Neural progenitor cell (in vitro differentiated cells): ENCODE results near the gene GFY. TPM values are rescaled to one million over a fixed set of nuclear protein-coding genes. Genes with fewer than 3 reads are reported as not detected.
A peak's percentile ranks its signal among the peaks of the same experiment; 100 is the strongest.
"Not testable (repeated sequence)": the region's sequence is repeated elsewhere in the genome, so short reads cannot be mapped to it uniquely, and the experiment has no call there.

ENCODE experiments used
- DNase-seq: peaks from one replicate; pipeline ENCODE4 v3.0.0-alpha.2; 2016; ENCODE audit warnings: low spot score
- H2AFZ ChIP-seq: fragments of 200-600 bp; sonication (generic); replicated peaks from 2 replicates; pipeline ENCODE4 v1.6.1; 2016; ENCODE audit warnings: antibody characterized with exemption
- H3F3A ChIP-seq: fragments of 200-600 bp; sonication (generic); 2 replicates; pipeline ENCODE4 v1.6.1; 2016; ENCODE audit warnings: antibody characterized with exemption, low read depth
- H3K27ac ChIP-seq: fragments of 200-600 bp; sonication (generic); 2 replicates; pipeline ENCODE4 v1.5.1; 2016; ENCODE audit warnings: mild to moderate bottlenecking
- H3K27me3 ChIP-seq: fragments of 200-600 bp; sonication (generic); 2 replicates; pipeline ENCODE4 v1.6.1; 2016; ENCODE audit warnings: mild to moderate bottlenecking, moderate library complexity
- H3K36me3 ChIP-seq: fragments of 200-600 bp; sonication (generic); 2 replicates; pipeline ENCODE4 v1.5.1; 2016
- H3K4me1 ChIP-seq: fragments of 200-600 bp; sonication (generic); 2 replicates; pipeline ENCODE4 v1.6.1; 2016; ENCODE audit warnings: mixed run types
- H3K4me2 ChIP-seq: fragments of 200-600 bp; sonication (generic); 2 replicates; pipeline ENCODE4 v1.6.1; 2016
- H3K4me3 ChIP-seq: fragments of 200-600 bp; sonication (generic); 2 replicates; pipeline ENCODE4 v1.5.1; 2016
- H3K79me2 ChIP-seq: fragments of 200-600 bp; sonication (generic); 2 replicates; pipeline ENCODE4 v1.6.1; 2016; ENCODE audit warnings: low read depth
- H3K9ac ChIP-seq: fragments of 200-600 bp; sonication (generic); 2 replicates; pipeline ENCODE4 v1.6.1; 2016
- H3K9me3 ChIP-seq: fragments of 200-600 bp; sonication (generic); 2 replicates; pipeline ENCODE4 v1.5.1; 2016; ENCODE audit warnings: low read depth
- H4K20me1 ChIP-seq: fragments of 200-600 bp; sonication (generic); 2 replicates; pipeline ENCODE4 v1.6.1; 2016; ENCODE audit warnings: low read depth
- H3K27ac Mint-ChIP-seq: 3 replicates; pipeline ENCODE4 v1.8.0; 2021; ENCODE audit warnings: mixed read lengths
- H3K27me3 Mint-ChIP-seq: 2 replicates; pipeline ENCODE4 v1.8.0; 2022; ENCODE audit warnings: low read depth, mild to moderate bottlenecking, inconsistent platforms, moderate library complexity, mixed read lengths; ENCODE audit not compliant: insufficient read depth
- H3K36me3 Mint-ChIP-seq: 3 replicates; pipeline ENCODE4 v1.8.0; 2021; ENCODE audit warnings: mixed read lengths
- H3K4me1 Mint-ChIP-seq: 3 replicates; pipeline ENCODE4 v1.8.0; 2021; ENCODE audit warnings: mixed read lengths
- H3K4me3 Mint-ChIP-seq: 3 replicates; pipeline ENCODE4 v1.8.0; 2021; ENCODE audit warnings: mild to moderate bottlenecking, moderate library complexity, mixed read lengths
- H3K9me3 Mint-ChIP-seq: 3 replicates; pipeline ENCODE4 v1.8.0; 2020; ENCODE audit warnings: mixed read lengths
- CTCF ChIP-seq: fragments of 200-600 bp; sonication (generic); IDR thresholded peaks from 2 replicates; pipeline ENCODE4 v1.5.1; 2017; ENCODE audit warnings: antibody characterized with exemption, mild to moderate bottlenecking
- EZH2 ChIP-seq: fragments of 200-600 bp; sonication (generic); IDR thresholded peaks from 2 replicates; pipeline ENCODE4 v1.6.1; 2017; ENCODE audit warnings: antibody characterized with exemption, mild to moderate bottlenecking, moderate library complexity
- EZH2phosphoT487 ChIP-seq: fragments of 200-600 bp; sonication (generic); IDR thresholded peaks from 2 replicates; pipeline ENCODE4 v1.6.1; 2017; ENCODE audit warnings: antibody characterized with exemption
- total RNA-seq: library from RNA; depleted of rRNA; stranded (reverse); fragments of >200 nt; gene quantifications from 2 replicates; pipeline ENCODE4 v1.2.3, GENCODE V29; 2015; ENCODE audit warnings: low replicate concordance

Gene GFY
- total RNA-seq, 1 donor from 2014 or later: not detected

- Histone ChIP-seq H3K4me1 (peaks cover 13% of the 10 kb centered on the region), H3K27ac (no peak overlapping the region), H2AFZ (no peak overlapping the region), H3F3A (peaks cover 13% of the 10 kb centered on the region), H3K4me2 (no peak overlapping the region), H3K36me3 (no peaks in the 10 kb centered on the region), H3K9me3 (no peaks in the 10 kb centered on the region), H3K9ac (no peak overlapping the region), H4K20me1 (no peaks in the 10 kb centered on the region), H3K79me2 (no peaks in the 10 kb centered on the region), H3K27me3 (peaks cover 10% of the 10 kb centered on the region), H3K4me3 (no peak overlapping the region)
- TF ChIP-seq EZH2 (no peak), CTCF (no peak), EZH2phosphoT487 (no peak)
- H3K4me3 Mint-ChIP-seq: no peak overlapping the region
- peaks cover 6% of the 10 kb centered on the region for H3K27me3 Mint-ChIP-seq
- H3K4me1 Mint-ChIP-seq: peaks cover 6% of the 10 kb centered on the region
- peaks cover 7% of the 10 kb centered on the region for H3K36me3 Mint-ChIP-seq
- no peak for DNase-seq
- H3K27ac Mint-ChIP-seq: no peak overlapping the region
- H3K9me3 Mint-ChIP-seq: no peaks in the 10 kb centered on the region
Measured at GRCh38 chr19:49469828-49470614, 44.8 kb downstream of the GFY start.

GRCh38 chr19:49470615-49470978 is 45.4 kb downstream of the GFY start:
- Histone ChIP-seq H3K27ac (no peak overlapping the region), H3K4me3 (no peak overlapping the region), H2AFZ (no peak overlapping the region), H3K9ac (no peak overlapping the region), H3K4me2 (no peak overlapping the region), H3K9me3 (no peaks in the 10 kb centered on the region), H4K20me1 (no peaks in the 10 kb centered on the region), H3F3A (peaks cover 18% of the 10 kb centered on the region), H3K79me2 (no peaks in the 10 kb centered on the region), H3K4me1 (peaks cover 13% of the 10 kb centered on the region), H3K36me3 (no peaks in the 10 kb centered on the region), H3K27me3 (peaks cover 14% of the 10 kb centered on the region)
- peaks cover 7% of the 10 kb centered on the region for H3K36me3 Mint-ChIP-seq
- no peak overlapping the region for H3K27ac Mint-ChIP-seq
- peaks cover 8% of the 10 kb centered on the region for H3K27me3 Mint-ChIP-seq
- DNase-seq: no peak
- TF ChIP-seq EZH2 (no peak), EZH2phosphoT487 (no peak), CTCF (no peak)
- peaks cover 6% of the 10 kb centered on the region for H3K4me1 Mint-ChIP-seq
- H3K4me3 Mint-ChIP-seq: no peak overlapping the region
- no peaks in the 10 kb centered on the region for H3K9me3 Mint-ChIP-seq

GRCh38 chr19:49472936-49473335 is 47.7 kb downstream of the GFY start:
- peaks cover 14% of the 10 kb centered on the region for H3K4me1 Mint-ChIP-seq
- TF ChIP-seq EZH2phosphoT487: no peak
- no peak for TF ChIP-seq EZH2
- no peak for TF ChIP-seq CTCF
- Histone ChIP-seq H2AFZ (no peak overlapping the region), H4K20me1 (no peaks in the 10 kb centered on the region), H3K36me3 (no peaks in the 10 kb centered on the region), H3K4me2 (no peak overlapping the region), H3K27me3 (peaks cover 14% of the 10 kb centered on the region), H3K9me3 (no peaks in the 10 kb centered on the region), H3K27ac (no peak overlapping the region), H3K4me1 (peaks cover 13% of the 10 kb centered on the region), H3K9ac (no peak overlapping the region), H3K79me2 (no peaks in the 10 kb centered on the region), H3F3A (peaks cover 36% of the 10 kb centered on the region), H3K4me3 (no peak overlapping the region)
- no peak overlapping the region for H3K27ac Mint-ChIP-seq
- peak overlapping the region; percentile 42 for H3K4me3 Mint-ChIP-seq
- peaks cover 10% of the 10 kb centered on the region for H3K27me3 Mint-ChIP-seq
- peaks cover 7% of the 10 kb centered on the region for H3K36me3 Mint-ChIP-seq
- no peaks in the 10 kb centered on the region for H3K9me3 Mint-ChIP-seq
- DNase-seq: no peak

- not testable (repeated sequence) for H3K36me3 ChIP-seq, H3K9ac ChIP-seq, H4K20me1 ChIP-seq, H3K9me3 Mint-ChIP-seq, H3K4me2 ChIP-seq, H3K36me3 Mint-ChIP-seq, H2AFZ ChIP-seq, H3K27ac ChIP-seq, H3K27ac Mint-ChIP-seq, H3K9me3 ChIP-seq, DNase-seq, H3K79me2 ChIP-seq
- Histone ChIP-seq H3K4me3 (peak overlapping the region; percentile 39), H3K27me3 (peaks cover 14% of the 10 kb centered on the region), H3F3A (peaks cover 36% of the 10 kb centered on the region), H3K4me1 (peaks cover 13% of the 10 kb centered on the region)
- Mint-ChIP-seq H3K27me3 (peaks cover 10% of the 10 kb centered on the region), H3K4me3 (peak overlapping the region; percentile 52), H3K4me1 (peaks cover 14% of the 10 kb centered on the region)
Measured at GRCh38 chr19:49473501-49473867, 48.3 kb downstream of the GFY start.
